GM21447 (cell line): ENCODE measurements around the gene RUNDC3A.
A peak's percentile ranks its signal among the peaks of the same experiment; 100 is the strongest.
"Not testable (repeated sequence)": the region's sequence is repeated elsewhere in the genome, so short reads cannot be mapped to it uniquely, and the experiment has no call there.

Experiments used
- ATAC-seq: cut with Tn5 transposase; IDR thresholded peaks from one replicate; pipeline ENCODE4 v1.9.1; 2021; ENCODE audit not compliant: unreplicated experiment

RUNDC3A gene

GRCh38 chr17:44343510-44344209, 35.3 kb downstream of the RUNDC3A start:
- ATAC-seq, result no peak

- ATAC-seq, result peak; percentile 62
Observed at GRCh38 chr17:44344939-44345453, 36.6 kb downstream of the RUNDC3A start, which contains the start of gene GRN. Gene GRN (plus strand): TSS chr17:44345302. CDS start chr17:44349165, 3,863 bp downstream.

- ATAC-seq, result peak; percentile 1
Observed at GRCh38 chr17:44345454-44346026, 37.1 kb downstream of the RUNDC3A start.

- no peak for ATAC-seq
Observed at GRCh38 chr17:44346064-44346844, 37.9 kb downstream of the RUNDC3A start.

GRCh38 chr17:44347206-44348055, 39.0 kb downstream of the RUNDC3A start:
- not testable (repeated sequence) for ATAC-seq

GRCh38 chr17:44348234-44348987, 40.0 kb downstream of the RUNDC3A start:
- ATAC-seq, result peak; percentile 45

GRCh38 chr17:44348988-44349364, 40.6 kb downstream of the RUNDC3A start:
- ATAC-seq, result no peak

GRCh38 chr17:44349553-44350070, 41.2 kb downstream of the RUNDC3A start:
- ATAC-seq, result no peak

- no peak for ATAC-seq
Observed at GRCh38 chr17:44350733-44351226, 42.4 kb downstream of the RUNDC3A start.

- ATAC-seq, result no peak
Observed at GRCh38 chr17:44351464-44351863, 43.1 kb downstream of the RUNDC3A start.

- no peak for ATAC-seq
Observed at GRCh38 chr17:44351961-44352827, 43.8 kb downstream of the RUNDC3A start.

GRCh38 chr17:44352828-44353671, 44.6 kb downstream of the RUNDC3A start:
- ATAC-seq, result no peak

GRCh38 chr17:44353672-44354331, 45.4 kb downstream of the RUNDC3A start:
- no peak for ATAC-seq

GRCh38 chr17:44354582-44355561, 46.5 kb downstream of the RUNDC3A start:
- ATAC-seq, result no peak

- no peak for ATAC-seq
Observed at GRCh38 chr17:44355642-44356099, 47.3 kb downstream of the RUNDC3A start.

GRCh38 chr17:44356241-44356640, 47.8 kb downstream of the RUNDC3A start:
- no peak for ATAC-seq
